NCI-H2171 treated with DMSO at 0.1 percent for 48 hours (cell line): ENCODE measurements around the gene WNK3.

Experiments used
- DNase-seq: peaks from one replicate; lab custom pipeline; 2025; lab: John Stamatoyannopoulos, UW

WNK3 gene

DNA sequence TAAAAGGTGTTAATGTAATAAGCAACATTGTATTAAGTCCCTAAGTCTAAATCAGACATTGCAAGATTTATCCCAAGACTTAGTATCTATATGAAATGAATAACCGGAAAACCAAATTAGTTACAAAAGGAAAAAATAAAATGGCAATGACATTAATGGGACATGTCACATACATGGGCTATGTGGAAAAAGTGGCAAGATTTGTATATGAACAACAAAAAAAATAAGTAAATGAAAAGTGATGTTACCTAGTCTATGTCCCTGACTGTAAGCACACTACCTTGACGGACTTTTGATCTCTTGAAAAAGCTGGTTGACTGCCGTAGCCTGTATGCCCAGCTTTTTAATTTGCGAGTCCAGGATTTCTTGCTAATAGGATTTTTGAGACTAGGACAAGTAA is 119.3 kb downstream of the WNK3 start:
- DNase-seq, result no peak

DNA sequence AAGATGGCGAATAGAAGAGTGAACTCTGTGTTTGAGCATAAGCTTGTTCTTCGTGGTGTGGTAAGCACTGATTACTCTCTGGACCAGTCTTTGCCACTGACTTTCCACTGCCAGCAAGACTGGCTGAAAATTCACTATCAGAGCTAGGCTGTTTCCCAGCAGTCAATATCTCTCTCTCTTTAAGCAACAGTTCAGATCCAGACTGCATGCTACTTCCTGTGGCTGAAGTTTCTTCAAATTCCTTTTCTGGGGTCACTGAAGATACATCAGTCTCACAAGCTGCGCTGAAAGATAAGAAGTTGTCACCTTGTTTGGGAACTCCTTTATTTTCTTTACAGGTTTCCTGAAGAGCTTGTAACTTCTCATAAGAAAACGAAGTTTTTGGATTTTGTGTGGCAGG is 120.8 kb downstream of the WNK3 start:
- no peak for DNase-seq

DNA sequence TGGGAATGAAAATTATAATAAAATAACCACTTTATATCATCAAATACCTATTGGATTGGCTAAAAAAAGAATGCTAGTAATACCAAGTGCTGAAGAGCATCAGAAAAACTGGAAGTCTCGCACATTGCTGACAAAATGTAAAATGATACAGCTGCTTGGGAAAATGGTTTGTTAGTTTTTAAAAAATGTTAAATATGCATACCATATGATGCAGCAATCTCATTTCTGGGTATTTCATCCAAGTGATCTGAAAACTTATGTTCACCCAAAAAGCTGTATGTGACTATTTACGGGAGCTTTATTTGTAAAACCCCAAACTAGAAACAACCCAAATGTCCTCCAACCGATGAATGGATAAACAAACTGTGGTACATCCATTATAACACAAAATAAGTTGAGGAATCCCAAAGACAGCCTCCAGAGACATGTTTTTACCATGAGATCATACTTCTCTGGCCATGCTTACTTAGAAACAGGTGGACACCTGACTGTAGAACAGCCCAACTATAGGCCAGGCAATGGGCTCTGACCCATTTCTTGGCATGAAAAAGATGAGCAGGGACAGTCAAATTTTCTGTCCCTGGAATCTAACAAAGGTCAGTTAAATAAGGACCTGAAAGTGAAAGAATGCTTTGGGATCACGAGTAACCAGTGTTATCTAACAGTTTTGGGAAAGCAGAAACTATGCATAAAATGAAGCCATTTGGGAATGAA is 127.3 kb downstream of the WNK3 start:
- no peak for DNase-seq

DNA sequence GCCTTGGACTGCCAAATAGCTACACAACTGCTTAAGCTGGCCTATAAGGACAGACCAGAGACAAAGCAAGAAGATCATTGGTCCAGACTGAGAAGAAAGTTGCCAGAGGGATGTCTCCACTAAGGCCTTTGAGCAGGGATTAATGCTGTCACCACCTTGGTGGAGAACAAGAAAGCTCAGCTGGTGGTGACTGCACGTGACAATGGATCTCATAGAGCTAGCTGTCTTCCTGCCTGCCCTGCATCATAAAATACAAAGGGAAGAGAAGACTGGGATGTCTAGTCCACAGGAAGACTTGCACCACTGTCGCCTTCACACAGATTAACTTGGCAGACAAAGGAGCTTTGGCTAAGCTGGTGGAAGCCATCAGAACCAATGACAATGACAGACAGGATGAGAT is 134.3 kb downstream of the WNK3 start:
- DNase-seq, result no peak

DNA sequence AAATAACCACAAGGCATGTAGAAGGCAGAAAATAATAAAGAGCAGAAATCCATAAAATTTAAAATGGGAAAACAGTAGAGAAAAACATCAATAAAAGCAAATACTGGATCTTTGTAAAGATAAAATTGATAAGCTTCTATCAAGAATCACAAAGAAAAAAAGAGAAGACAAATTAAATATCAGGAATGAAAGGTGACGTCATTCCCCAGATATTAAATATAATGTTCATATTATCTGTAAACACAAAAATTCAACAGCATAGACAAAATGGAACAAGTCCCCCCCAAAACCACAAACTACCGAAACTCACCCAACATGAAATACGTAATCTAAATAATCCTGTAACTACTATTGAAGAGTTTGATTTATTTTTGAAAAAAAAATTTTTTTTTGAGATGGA is 144.2 kb downstream of the WNK3 start:
- DNase-seq, result no peak

DNA sequence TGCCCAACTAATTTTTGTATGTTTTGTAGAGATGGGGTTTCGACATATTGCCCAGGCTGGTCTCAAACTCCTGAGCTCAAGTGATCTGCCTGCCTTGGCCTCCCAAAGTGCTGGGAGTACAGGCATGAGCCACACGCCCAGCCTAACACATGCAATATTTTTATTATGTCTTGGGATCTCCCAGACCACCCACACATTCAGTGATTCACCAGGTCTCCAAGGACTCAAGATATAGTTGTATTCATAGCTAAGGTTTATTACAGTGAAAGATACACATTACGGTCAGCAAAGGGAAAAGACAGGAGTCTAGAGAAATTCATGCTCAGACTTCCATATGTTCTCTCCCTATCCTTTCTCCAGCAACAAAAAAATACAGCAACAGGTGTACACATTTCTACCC is 149.3 kb downstream of the WNK3 start:
- no peak for DNase-seq

DNA sequence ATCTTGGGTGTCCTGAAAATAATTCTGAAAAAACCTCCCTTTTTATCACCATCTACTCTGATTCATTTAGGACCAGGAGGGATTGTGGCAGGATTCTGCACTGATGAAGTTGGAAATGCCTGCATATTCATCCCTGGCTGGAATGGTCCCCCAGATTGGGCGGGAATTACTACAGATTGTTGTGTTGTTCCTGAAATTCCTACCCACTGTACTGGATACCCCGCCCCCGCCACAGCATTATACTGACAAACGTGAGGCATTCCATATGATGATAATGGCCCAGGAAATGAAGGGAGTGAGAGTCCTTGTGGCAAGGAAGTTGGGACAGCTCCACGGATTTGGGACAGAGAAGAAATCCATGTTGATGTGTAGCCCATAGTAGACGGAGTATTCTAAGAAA is 159.6 kb downstream of the WNK3 start:
- DNase-seq, result no peak

DNA sequence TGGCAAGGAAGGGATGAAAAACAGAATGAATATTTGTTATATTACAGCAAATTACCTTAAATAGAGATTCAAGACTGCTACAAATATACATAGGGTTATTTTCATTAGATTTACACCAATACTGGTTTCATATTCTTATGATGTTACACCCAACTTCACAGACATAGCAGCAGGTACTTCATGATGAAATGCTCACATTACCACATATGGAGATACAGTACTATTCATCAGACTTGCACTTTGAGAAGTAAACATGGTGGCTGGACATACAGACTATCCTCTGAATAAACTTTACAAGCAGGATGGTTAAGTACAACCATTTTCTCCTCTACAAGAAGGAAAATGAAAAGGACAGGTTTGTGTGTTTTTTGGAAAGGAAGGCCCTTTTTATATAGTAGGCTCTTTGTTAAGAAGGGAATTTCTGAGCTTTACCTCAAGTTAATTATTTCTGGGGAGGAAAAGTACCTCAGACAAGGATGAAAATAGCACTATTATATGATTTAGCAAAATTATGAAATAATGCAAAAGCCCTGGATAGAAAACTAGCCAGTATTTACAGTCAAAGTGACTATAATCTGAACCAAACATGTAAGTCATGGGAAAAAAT is 162.8 kb downstream of the WNK3 start:
- DNase-seq, result no peak

DNA sequence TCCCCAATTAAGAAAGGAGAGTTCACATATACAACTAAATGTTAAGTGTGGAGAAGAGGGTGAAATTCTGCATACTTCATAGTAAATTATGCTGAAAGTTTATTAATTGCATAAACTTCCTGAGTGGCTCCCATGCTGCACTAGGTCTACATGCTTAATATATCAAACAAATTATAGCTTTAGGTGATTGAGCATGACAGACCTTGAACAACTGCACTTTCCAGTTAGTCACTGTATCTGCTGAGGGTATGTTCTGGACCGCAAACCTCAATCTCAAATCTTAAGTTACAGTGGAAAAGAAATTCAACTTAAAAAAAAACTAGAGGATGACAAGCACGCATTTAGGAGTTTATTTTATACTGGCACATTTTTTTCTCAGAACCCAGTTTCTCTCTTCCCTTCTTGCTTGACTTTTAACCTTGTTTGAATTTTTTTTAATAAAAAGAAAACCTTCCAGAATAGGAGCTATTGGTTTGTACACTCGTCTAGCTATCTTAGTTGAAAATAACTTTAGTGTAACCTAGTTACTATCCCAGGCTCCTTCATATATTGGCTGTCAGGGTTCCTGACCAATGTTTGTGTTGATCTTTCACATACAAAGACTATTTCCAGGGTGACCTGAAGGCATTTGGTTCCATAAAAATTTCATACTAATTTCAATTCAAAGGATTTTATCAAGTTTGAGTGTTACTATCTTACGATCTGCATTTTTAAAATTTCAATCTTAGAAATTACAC is 164.6 kb downstream of the WNK3 start:
- DNase-seq, result no peak

DNA sequence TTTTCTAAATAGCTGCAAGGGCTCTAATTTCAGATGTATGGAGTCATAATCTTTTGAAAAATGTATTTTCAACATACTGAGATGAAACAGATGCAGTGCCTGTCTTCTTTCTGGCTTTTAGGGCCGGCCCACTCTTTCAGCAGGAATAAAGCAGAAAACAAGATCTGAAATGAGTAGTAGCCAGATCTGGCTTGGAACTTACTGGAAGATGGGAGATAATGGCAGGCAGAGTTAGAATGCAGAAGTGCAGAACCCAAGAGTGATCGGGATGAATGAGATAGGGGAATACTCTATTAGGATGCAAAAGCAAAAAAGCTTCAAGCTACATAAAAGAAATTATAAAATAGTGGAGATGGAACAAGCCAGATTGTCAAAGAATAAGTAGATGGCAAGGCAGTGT is 173.4 kb downstream of the WNK3 start:
- no peak for DNase-seq

DNA sequence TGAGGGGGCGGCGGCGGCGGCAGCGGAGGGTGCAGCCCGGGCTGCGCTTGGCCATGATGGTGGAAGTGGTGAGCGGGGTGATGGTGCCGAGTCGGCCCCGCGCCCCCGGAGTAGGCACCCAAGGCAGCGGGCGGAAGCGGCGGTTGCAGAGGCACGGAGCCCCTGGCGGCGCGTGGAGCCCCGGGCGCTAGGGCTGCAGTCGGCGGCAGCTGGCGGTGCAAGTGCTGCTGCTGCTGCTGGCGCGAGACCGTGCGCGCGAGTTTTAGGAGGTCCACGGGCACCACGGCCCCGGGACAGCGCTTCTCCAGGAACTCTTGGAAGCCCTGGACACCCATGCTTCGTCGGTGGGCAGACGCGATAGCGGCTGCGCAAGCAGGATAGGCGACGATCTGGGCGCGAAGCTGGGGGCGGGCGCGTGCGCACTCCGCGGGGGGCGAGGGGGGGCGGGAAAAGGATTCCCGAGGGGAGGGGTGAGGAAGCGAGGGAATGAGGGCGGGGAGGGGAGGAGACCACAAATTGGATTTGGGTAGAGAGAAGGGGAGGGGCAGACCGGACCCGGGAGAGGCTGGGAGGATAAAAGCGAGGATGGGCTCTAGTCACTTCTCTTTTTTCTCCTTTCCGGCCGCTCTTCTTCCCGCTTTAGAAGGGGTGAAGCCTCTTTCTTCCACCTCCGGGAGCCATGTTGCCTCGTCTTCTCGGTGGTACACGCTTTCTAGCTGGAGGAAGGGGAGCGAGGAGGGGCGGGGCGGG is 174.8 kb downstream of the WNK3 start, which contains the start of gene FAM120C:
Gene FAM120C (minus strand): TSS at position 391 of the 750 bp plus-strand sequence. CDS start 56 bp downstream, at position 335.
- peak; percentile 89 for DNase-seq

DNA sequence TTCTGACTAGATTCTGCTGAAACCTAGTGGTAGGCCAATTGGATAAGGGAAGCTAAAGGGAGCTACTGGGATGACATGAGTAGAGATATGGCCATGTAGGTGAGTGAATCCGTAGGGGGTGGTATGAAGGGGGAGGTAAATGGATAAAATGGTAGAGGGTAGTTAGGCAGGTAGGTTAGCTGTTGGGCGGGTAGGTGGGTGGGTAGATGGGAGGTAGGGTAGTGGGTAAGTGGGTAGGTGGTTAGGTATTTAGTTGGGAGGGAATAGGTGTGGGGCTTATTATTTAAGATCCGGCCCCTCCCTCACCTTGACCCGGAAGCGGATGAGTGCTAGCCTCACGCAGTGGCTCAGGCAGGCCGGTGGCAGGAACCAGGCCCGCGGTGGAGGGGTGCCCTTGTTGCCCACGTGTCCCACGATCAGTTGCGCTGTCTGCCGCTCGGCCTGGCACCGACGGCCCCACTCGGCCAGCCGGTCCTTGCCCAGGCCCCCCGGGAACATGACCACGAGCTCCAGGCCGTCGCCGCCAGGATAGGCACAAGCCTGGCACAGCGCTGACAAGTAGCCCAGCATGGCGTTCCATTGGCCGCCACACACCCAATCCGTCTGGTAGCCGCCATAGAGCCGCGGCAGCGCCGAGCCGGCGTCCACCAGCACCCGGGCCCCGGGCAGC is 175.5 kb downstream of the WNK3 start:
- peak; percentile 52 for DNase-seq

DNA sequence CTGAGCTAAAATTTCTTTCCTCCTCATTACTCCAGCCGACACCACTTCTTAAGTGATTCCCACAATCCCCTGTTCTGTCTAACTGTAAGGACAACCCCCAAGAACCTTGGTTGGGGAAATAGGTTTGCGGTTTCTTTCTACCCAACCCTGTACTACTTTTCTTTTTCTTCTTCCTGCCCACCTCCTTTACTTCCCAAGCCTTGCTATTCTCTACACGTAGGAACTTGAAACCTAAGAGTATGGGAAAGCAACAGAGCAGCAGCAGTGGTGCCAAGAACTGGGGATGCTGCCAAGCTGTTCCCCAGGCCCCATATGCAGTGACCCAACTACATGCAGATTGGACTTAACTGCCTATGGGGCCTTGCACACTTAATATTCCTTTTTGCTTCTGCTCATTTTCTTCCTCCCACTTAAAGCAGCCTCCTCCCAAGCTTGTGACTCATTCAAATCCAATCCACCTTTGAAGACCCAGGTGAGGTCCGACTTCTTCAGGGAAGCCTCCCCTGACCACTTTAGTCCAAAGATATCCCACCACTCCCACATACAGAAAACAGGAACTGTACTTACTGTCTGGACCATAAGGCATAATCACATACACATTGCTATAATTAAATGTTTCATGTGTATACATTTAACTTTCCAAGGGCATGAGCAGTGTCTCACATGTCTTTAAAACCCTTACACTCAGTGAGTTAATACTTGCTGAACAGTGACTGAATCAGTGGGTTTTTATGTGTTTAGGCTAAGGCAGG is 176.5 kb downstream of the WNK3 start:
- DNase-seq, result no peak

DNA sequence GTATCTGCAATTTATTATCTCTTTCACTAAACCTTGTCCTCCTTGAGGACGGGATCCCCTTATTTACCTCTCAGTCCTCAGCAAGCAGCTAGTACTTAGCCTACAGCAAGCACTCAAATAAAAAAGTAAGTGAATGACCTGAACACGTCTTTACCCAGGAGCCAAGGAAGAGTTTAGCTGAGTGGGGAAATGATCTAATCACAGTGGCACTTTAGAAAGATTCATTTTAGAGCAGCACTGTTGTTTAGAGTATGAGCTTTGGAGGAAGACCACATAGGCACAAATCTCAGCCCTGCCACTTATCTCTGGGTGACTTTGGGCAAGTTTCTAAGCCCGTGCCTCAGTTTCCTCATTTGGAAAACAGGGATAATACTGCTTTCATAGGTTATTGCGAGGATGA is 177.4 kb downstream of the WNK3 start:
- DNase-seq, result no peak

DNA sequence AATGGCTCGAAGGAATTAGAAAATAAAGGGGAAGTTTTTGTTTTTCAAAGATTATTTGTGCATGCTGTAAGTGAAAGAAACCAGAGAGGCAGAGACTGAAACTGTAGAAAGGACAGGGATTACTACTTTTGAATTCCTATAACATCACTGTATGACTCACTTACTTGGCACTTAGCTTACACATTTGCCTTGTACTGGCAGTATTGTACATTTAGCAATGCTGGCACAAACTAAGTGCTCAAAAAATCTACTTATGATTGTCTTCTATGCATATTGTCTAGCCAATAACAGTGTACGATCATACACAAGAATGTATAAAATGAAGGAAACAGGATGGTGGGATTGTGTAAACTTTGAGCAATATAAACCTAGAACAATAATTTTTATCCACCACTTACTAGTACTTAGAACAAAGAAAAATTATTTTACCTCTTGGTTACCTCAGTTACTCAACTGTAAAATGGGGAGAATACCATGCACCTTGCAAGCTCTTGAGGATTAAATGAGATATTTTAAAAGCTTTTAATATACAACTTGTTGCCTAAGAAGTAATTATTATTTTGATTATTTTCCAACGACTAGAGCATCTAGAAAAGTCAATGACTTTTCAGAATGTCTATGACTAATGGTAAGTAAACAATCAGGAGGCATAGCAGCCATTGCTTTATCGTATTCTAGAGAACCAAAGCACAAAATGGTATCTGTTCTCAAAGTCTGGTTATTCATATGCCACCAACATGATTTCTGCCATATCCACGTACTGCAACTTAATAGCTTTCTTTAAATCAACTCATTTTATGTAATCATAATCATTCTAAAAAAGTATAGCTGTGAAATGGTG is 179.5 kb downstream of the WNK3 start:
- no peak for DNase-seq

DNA sequence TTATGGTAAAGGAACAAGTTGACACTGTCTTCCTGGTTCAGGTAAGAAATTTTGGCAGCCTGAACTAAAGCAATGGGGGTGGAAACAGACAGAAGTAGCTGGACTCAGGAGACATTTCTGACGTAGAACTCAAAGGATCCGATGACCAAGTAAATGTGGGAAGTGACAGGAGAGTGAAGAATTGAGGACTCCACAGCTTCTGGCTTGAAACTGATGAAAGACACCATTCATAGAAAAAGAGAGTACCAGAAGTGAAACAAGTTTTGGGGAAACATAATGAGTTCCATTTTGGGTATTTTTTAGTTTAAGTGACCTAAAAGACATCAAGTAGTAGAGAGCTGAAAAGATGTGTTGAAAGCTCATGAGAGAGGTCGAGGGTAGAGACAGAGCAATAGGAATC is 180.5 kb downstream of the WNK3 start:
- DNase-seq, result no peak

DNA sequence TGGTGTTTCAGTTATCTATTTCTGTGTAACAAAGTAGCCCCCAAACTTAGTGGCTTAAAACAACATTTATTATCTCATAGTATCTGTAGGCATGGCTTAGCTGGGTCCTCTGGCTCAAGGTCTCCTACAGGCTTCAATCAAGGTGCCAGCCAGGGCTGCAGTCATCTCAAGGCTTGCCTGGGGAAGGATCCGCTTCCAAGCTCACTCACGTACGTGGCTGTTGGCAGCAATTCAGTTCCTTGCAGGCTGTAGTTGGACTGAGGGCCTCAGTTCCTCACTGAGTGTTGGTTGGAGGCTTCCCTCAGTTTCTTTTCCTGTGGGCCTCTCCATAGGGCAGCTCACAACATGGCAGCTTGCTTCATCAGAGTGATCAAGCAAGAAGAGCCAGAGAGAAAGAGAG is 184.1 kb downstream of the WNK3 start:
- no peak for DNase-seq

DNA sequence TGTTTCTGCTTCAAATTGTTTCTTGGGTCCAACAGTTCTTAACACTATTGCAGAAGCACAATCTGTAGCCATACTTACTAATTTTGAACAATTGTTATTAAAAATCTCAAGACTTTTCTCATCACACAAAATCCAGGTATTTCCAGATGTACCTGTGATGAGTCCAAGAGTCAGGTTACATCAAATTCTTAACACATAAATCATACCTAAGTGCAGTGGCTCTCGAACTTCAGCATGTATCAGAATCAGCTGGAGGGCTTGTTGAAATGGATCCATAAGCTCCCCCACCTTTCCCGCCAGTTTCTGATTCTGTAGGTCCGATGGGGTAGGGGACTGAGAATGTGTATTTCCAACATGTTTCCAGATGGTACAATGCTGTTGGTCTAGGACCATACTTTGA is 185.4 kb downstream of the WNK3 start:
- no peak for DNase-seq

DNA sequence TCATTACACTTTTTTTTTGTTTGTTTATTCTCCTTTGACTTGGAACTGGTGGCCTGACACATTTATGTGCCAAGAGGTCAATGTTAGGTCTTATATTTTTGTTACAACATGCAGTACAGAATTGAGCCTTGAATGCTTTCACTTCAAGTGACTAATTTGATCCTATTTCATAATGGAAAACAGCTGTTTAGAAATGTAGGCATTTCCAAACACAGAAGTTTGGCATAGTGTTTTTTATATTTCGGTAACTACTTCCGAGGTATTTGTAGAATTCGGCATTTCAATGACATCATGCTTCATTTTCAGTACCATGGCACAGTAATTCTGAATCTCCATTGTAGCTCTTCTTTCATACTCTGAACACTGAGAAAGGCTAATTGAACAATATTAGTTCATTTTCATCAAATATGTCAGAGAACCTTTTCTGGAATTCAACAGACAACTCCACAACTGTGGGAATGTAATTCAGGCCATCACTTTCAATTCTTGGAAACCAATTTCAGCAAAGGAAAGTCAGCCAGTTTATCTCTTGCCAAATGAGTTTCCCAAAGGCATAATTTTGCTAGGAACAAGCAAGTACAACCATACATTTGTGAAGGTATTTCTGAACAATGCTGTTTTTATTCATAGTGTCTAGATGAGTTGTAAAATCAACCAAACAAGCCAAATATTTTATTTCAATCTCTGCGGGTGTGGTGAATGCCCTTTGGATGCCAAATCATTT is 186.2 kb downstream of the WNK3 start:
- no peak for DNase-seq

DNA sequence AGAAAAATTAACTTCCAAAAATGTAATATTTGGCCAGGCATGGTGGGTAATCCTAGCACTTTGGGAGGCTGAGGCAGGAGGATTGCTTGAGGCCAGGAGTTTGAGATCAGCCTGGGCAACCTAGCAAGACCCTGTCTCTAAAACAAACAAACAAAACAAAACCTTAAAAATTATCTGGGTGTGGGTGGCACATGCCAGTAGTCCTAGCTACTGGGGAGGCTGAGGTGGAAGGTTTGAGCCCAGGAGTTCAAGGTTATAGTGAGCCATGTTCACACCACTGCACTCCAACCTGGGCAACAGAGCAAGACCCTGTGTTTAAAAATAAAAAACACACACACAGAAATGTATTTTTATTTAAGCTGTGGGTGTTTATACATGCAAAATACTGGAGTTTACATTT is 186.8 kb downstream of the WNK3 start:
- DNase-seq, result no peak
